Activated CD8-positive, alpha-beta memory T cell treated with anti-CD3 and anti-CD28 coated beads, Interleukin-2, amount 10 ng/mL, durations not matched to agents 7 days and 5 days (primary cell): ENCODE measurements around the gene MEMO1. TPM values are rescaled to one million over a fixed set of nuclear protein-coding genes. Genes with fewer than 3 reads are reported as not detected.
A peak's percentile ranks its signal among the peaks of the same experiment; 100 is the strongest.
"Not testable (repeated sequence)": the region's sequence is repeated elsewhere in the genome, so short reads cannot be mapped to it uniquely, and the experiment has no call there.

Experiments
- ATAC-seq: fragments of 150-1000 bp; cut with Tn5 transposase; one replicate; pipeline ENCODE4 v1.10.0; 2021; ENCODE audit warnings: moderate library complexity
- CTCF ChIA-PET: fragments of 350-600 bp; sonication (Branson Sonifier 250); formaldehyde crosslinking; loops from one replicate; lab custom pipeline; 2021; ENCODE audit warnings: antibody characterized with exemption; lab: Charles Lee
- DNase-seq: peaks from one replicate; pipeline ENCODE4 v3.0.0-alpha.2; 2020
- H3K27ac Mint-ChIP-seq: one replicate; pipeline ENCODE4 v1.8.0; 2021; ENCODE audit warnings: mild to moderate bottlenecking, mixed read lengths
- H3K27me3 Mint-ChIP-seq: one replicate; pipeline ENCODE4 v1.8.0; 2021; ENCODE audit warnings: mixed read lengths
- H3K36me3 Mint-ChIP-seq: one replicate; pipeline ENCODE4 v1.8.0; 2021; ENCODE audit warnings: mild to moderate bottlenecking, mixed read lengths
- H3K4me1 Mint-ChIP-seq: one replicate; pipeline ENCODE4 v1.8.0; 2021; ENCODE audit warnings: mixed read lengths
- H3K4me3 Mint-ChIP-seq: one replicate; pipeline ENCODE4 v1.8.0; 2021; ENCODE audit warnings: mild to moderate bottlenecking, moderate library complexity, mixed read lengths
- H3K9me3 Mint-ChIP-seq: one replicate; pipeline ENCODE4 v1.8.0; 2022; ENCODE audit warnings: low read depth, mixed read lengths
- total RNA-seq, 2 experiments: library from RNA; stranded (reverse); gene quantifications; one replicate each; pipeline ENCODE4 v1.2.3, GENCODE V29; 2021

The MEMO1 gene
- total RNA-seq, 2 experiments from 2014 or later, result 44.3 to 49.7 TPM

GRCh38 chr2:31903109-31903780, 107.6 kb downstream of the MEMO1 start:
- ATAC-seq (no peak), DNase-seq (no peak)
- peak overlapping the region; percentile 55 for H3K27ac Mint-ChIP-seq
- peaks cover 6% of the 10 kb centered on the region for H3K9me3 Mint-ChIP-seq
- peaks cover 11% of the 10 kb centered on the region for H3K4me1 Mint-ChIP-seq
- peaks cover 51% of the 10 kb centered on the region for H3K36me3 Mint-ChIP-seq
- no peak overlapping the region for H3K4me3 Mint-ChIP-seq
- no peaks in the 10 kb centered on the region for H3K27me3 Mint-ChIP-seq
- CTCF ChIA-PET, result interaction anchor here (1.4 kb wide), 1 partner anchor 10 kb away, joined by 5 read pairs; no protein-coding TSS in a partner anchor

GRCh38 chr2:31901900-31902299, 108.9 kb downstream of the MEMO1 start:
- DNase-seq, result no peak
- no peak for ATAC-seq
- CTCF ChIA-PET, result interaction anchor here (1.4 kb wide), 1 partner anchor 9 kb away, joined by 5 read pairs; no protein-coding TSS in a partner anchor
- H3K27ac Mint-ChIP-seq, result no peak overlapping the region
- H3K4me1 Mint-ChIP-seq, result peaks cover 8% of the 10 kb centered on the region
- H3K4me3 Mint-ChIP-seq, result no peak overlapping the region
- H3K27me3 Mint-ChIP-seq, result no peaks in the 10 kb centered on the region
- peaks cover 17% of the 10 kb centered on the region for H3K9me3 Mint-ChIP-seq
- peaks cover 57% of the 10 kb centered on the region for H3K36me3 Mint-ChIP-seq

- H3K27ac Mint-ChIP-seq, H3K4me1 Mint-ChIP-seq, H3K27me3 Mint-ChIP-seq, ATAC-seq, CTCF ChIA-PET, DNase-seq, H3K4me3 Mint-ChIP-seq: not testable (repeated sequence)
- Mint-ChIP-seq H3K9me3 (peaks cover 20% of the 10 kb centered on the region), H3K36me3 (peaks cover 60% of the 10 kb centered on the region)
Observed at GRCh38 chr2:31900156-31900555, 110.7 kb downstream of the MEMO1 start.

GRCh38 chr2:31898346-31898745, 112.5 kb downstream of the MEMO1 start:
- ATAC-seq, CTCF ChIA-PET: not testable (repeated sequence)
- H3K9me3 Mint-ChIP-seq, result peaks cover 20% of the 10 kb centered on the region

GRCh38 chr2:31897340-31897739, 113.5 kb downstream of the MEMO1 start:
- ATAC-seq, H3K4me1 Mint-ChIP-seq, H3K27me3 Mint-ChIP-seq, H3K4me3 Mint-ChIP-seq, DNase-seq, H3K27ac Mint-ChIP-seq, CTCF ChIA-PET: not testable (repeated sequence)
- peaks cover 20% of the 10 kb centered on the region for H3K9me3 Mint-ChIP-seq
- peaks cover 54% of the 10 kb centered on the region for H3K36me3 Mint-ChIP-seq

More at GRCh38 chr2:31898346-31898745, 112.5 kb downstream of the MEMO1 start:
- DNase-seq, H3K27me3 Mint-ChIP-seq, H3K27ac Mint-ChIP-seq, H3K4me1 Mint-ChIP-seq, H3K4me3 Mint-ChIP-seq: not testable (repeated sequence)
- peaks cover 60% of the 10 kb centered on the region for H3K36me3 Mint-ChIP-seq

- H3K9me3 Mint-ChIP-seq, result peaks cover 20% of the 10 kb centered on the region
- DNase-seq, result no peak
- H3K4me1 Mint-ChIP-seq, result no peaks in the 10 kb centered on the region
- no peak overlapping the region for H3K4me3 Mint-ChIP-seq
- no peak overlapping the region for H3K27ac Mint-ChIP-seq
- CTCF ChIA-PET, result no interaction called here
- ATAC-seq, result no peak
- H3K27me3 Mint-ChIP-seq, result no peaks in the 10 kb centered on the region
- H3K36me3 Mint-ChIP-seq, result peaks cover 52% of the 10 kb centered on the region
Observed at GRCh38 chr2:31896293-31896692, 114.5 kb downstream of the MEMO1 start.

- Mint-ChIP-seq H3K4me1 (no peaks in the 10 kb centered on the region), H3K9me3 (peaks cover 20% of the 10 kb centered on the region), H3K36me3 (peaks cover 44% of the 10 kb centered on the region), H3K4me3 (no peak overlapping the region), H3K27ac (no peak overlapping the region), H3K27me3 (no peaks in the 10 kb centered on the region)
- CTCF ChIA-PET, result interaction anchor here (1.0 kb wide), 1 partner anchor 11 kb away, joined by 3 read pairs; no protein-coding TSS in a partner anchor
- ATAC-seq (no peak), DNase-seq (no peak)
Observed at GRCh38 chr2:31894656-31895055, 116.2 kb downstream of the MEMO1 start.

GRCh38 chr2:31893094-31893493, 117.7 kb downstream of the MEMO1 start:
- peaks cover 31% of the 10 kb centered on the region for H3K36me3 Mint-ChIP-seq
- no peak for ATAC-seq
- CTCF ChIA-PET, result interaction anchor here (1.7 kb wide), 1 partner anchor 9 kb away, joined by 5 read pairs; no protein-coding TSS in a partner anchor
- H3K27me3 Mint-ChIP-seq, result no peaks in the 10 kb centered on the region
- no peak overlapping the region for H3K4me3 Mint-ChIP-seq
- peaks cover 6% of the 10 kb centered on the region for H3K4me1 Mint-ChIP-seq
- peaks cover 13% of the 10 kb centered on the region for H3K9me3 Mint-ChIP-seq
- DNase-seq, result no peak
- no peak overlapping the region for H3K27ac Mint-ChIP-seq

- peaks cover 6% of the 10 kb centered on the region for H3K4me1 Mint-ChIP-seq
- no peaks in the 10 kb centered on the region for H3K27me3 Mint-ChIP-seq
- CTCF ChIA-PET, result interaction anchor here (1.0 kb wide), 1 partner anchor 31 kb away, joined by 3 read pairs; no protein-coding TSS in a partner anchor
- H3K9me3 Mint-ChIP-seq, result no peaks in the 10 kb centered on the region
- DNase-seq (no peak), ATAC-seq (no peak)
- H3K27ac Mint-ChIP-seq, result no peak overlapping the region
- H3K36me3 Mint-ChIP-seq, result peaks cover 12% of the 10 kb centered on the region
- H3K4me3 Mint-ChIP-seq, result no peak overlapping the region
Observed at GRCh38 chr2:31889044-31889443, 121.8 kb downstream of the MEMO1 start.

GRCh38 chr2:31888550-31888949, 122.3 kb downstream of the MEMO1 start:
- no peak overlapping the region for H3K27ac Mint-ChIP-seq

GRCh38 chr2:31886700-31887099, 124.1 kb downstream of the MEMO1 start:
- DNase-seq, result no peak
- Mint-ChIP-seq H3K4me3 (no peak overlapping the region), H3K27ac (no peak overlapping the region), H3K4me1 (peaks cover 6% of the 10 kb centered on the region), H3K9me3 (no peaks in the 10 kb centered on the region), H3K36me3 (peaks cover 10% of the 10 kb centered on the region), H3K27me3 (no peaks in the 10 kb centered on the region)
- CTCF ChIA-PET, result no interaction called here
- ATAC-seq, result no peak

More at GRCh38 chr2:31888550-31888949, 122.3 kb downstream of the MEMO1 start:
- H3K9me3 Mint-ChIP-seq, result no peaks in the 10 kb centered on the region
- peaks cover 6% of the 10 kb centered on the region for H3K4me1 Mint-ChIP-seq
- H3K27me3 Mint-ChIP-seq, result no peaks in the 10 kb centered on the region
- DNase-seq (no peak), ATAC-seq (no peak)
- H3K4me3 Mint-ChIP-seq, result no peak overlapping the region
- peaks cover 12% of the 10 kb centered on the region for H3K36me3 Mint-ChIP-seq
- CTCF ChIA-PET, result interaction anchor here (1.0 kb wide), 1 partner anchor 30 kb away, joined by 3 read pairs; no protein-coding TSS in a partner anchor

GRCh38 chr2:31877008-31877407, 133.8 kb downstream of the MEMO1 start:
- CTCF ChIA-PET, result no interaction called here
- no peak for ATAC-seq
- H3K9me3 Mint-ChIP-seq, result no peaks in the 10 kb centered on the region
- DNase-seq, result no peak
- no peaks in the 10 kb centered on the region for H3K27me3 Mint-ChIP-seq
- no peak overlapping the region for H3K27ac Mint-ChIP-seq
- H3K4me3 Mint-ChIP-seq, result no peak overlapping the region
- no peaks in the 10 kb centered on the region for H3K4me1 Mint-ChIP-seq
- peaks cover 13% of the 10 kb centered on the region for H3K36me3 Mint-ChIP-seq

GRCh38 chr2:31874071-31874470, 136.7 kb downstream of the MEMO1 start:
- peaks cover 7% of the 10 kb centered on the region for H3K36me3 Mint-ChIP-seq
- H3K27me3 Mint-ChIP-seq, result no peaks in the 10 kb centered on the region
- H3K27ac Mint-ChIP-seq, result no peak overlapping the region
- CTCF ChIA-PET, result no interaction called here
- H3K4me3 Mint-ChIP-seq, result no peak overlapping the region
- no peak for DNase-seq
- H3K4me1 Mint-ChIP-seq, result no peaks in the 10 kb centered on the region
- ATAC-seq, result no peak
- H3K9me3 Mint-ChIP-seq, result no peaks in the 10 kb centered on the region

GRCh38 chr2:31865215-31865614, 145.6 kb downstream of the MEMO1 start:
- Mint-ChIP-seq H3K9me3 (no peaks in the 10 kb centered on the region), H3K27me3 (no peaks in the 10 kb centered on the region), H3K36me3 (peaks cover 11% of the 10 kb centered on the region), H3K4me1 (no peaks in the 10 kb centered on the region), H3K4me3 (no peak overlapping the region), H3K27ac (no peak overlapping the region)
- no peak for DNase-seq
- CTCF ChIA-PET, result no interaction called here
- ATAC-seq, result no peak
